SW480 (cell line): ENCODE data around the gene SIDT1.
"Not testable (repeated sequence)": the region's sequence is repeated elsewhere in the genome, so short reads cannot be mapped to it uniquely, and the experiment has no call there.

Source experiments
- DNase-seq: peaks from one replicate; pipeline ENCODE4 v3.0.0-alpha.2; 2016; ENCODE audit warnings: low spot score

The SIDT1 gene

GRCh38 chr3:113634782-113635474, 102.6 kb downstream of the SIDT1 start:
- DNase-seq = no peak

- DNase-seq = not testable (repeated sequence)
Measured at GRCh38 chr3:113636034-113636433, 103.7 kb downstream of the SIDT1 start.

- DNase-seq = no peak
Measured at GRCh38 chr3:113637756-113638155, 105.4 kb downstream of the SIDT1 start.

GRCh38 chr3:113638910-113639309, 106.6 kb downstream of the SIDT1 start:
- DNase-seq = no peak

- DNase-seq = no peak
Measured at GRCh38 chr3:113643583-113643982, 111.2 kb downstream of the SIDT1 start.

GRCh38 chr3:113648524-113648923, 116.2 kb downstream of the SIDT1 start:
- no peak for DNase-seq

GRCh38 chr3:113649174-113649845, 117.0 kb downstream of the SIDT1 start:
- no peak for DNase-seq

GRCh38 chr3:113654310-113654709, 122.0 kb downstream of the SIDT1 start:
- DNase-seq = no peak

- no peak for DNase-seq
Measured at GRCh38 chr3:113654851-113655250, 122.5 kb downstream of the SIDT1 start.

GRCh38 chr3:113658107-113658506, 125.8 kb downstream of the SIDT1 start:
- DNase-seq = no peak

GRCh38 chr3:113659101-113659541, 126.8 kb downstream of the SIDT1 start:
- no peak for DNase-seq

GRCh38 chr3:113659996-113660395, 127.6 kb downstream of the SIDT1 start:
- DNase-seq = no peak

GRCh38 chr3:113660458-113660857, 128.1 kb downstream of the SIDT1 start:
- no peak for DNase-seq

GRCh38 chr3:113660896-113661295, 128.5 kb downstream of the SIDT1 start:
- DNase-seq = no peak

- no peak for DNase-seq
Measured at GRCh38 chr3:113662824-113663223, 130.5 kb downstream of the SIDT1 start.

- peak; percentile 6 for DNase-seq
Measured at GRCh38 chr3:113663324-113663750, 131.0 kb downstream of the SIDT1 start.

GRCh38 chr3:113663761-113664160, 131.4 kb downstream of the SIDT1 start:
- DNase-seq = no peak

- DNase-seq = no peak
Measured at GRCh38 chr3:113664523-113665094, 132.3 kb downstream of the SIDT1 start.

GRCh38 chr3:113668015-113668414, 135.7 kb downstream of the SIDT1 start:
- DNase-seq = no peak

- no peak for DNase-seq
Measured at GRCh38 chr3:113673593-113673992, 141.2 kb downstream of the SIDT1 start.

GRCh38 chr3:113676261-113676660, 143.9 kb downstream of the SIDT1 start:
- DNase-seq = no peak

- DNase-seq = no peak
Measured at GRCh38 chr3:113677737-113678136, 145.4 kb downstream of the SIDT1 start.

GRCh38 chr3:113678773-113679172, 146.4 kb downstream of the SIDT1 start:
- DNase-seq = no peak
